Trophoblast cell (in vitro differentiated cells and primary cell): ENCODE results near the gene DMRTC2.

Experiments used
- DNase-seq, 2 donors: peaks; one replicate each; pipeline ENCODE4 v3.0.0-alpha.2; 2016
- H2AFZ ChIP-seq: 2 replicates; pipeline ENCODE4 v1.6.1; 2013; ENCODE audit warnings: low read length, moderate library complexity, mild to moderate bottlenecking; ENCODE audit not compliant: insufficient read depth, poor library complexity
- H2AK5ac ChIP-seq: 2 replicates; pipeline ENCODE4 v1.6.1; 2013; ENCODE audit warnings: mild to moderate bottlenecking, low read length
- H2BK120ac ChIP-seq: 2 replicates; pipeline ENCODE4 v1.6.1; 2013; ENCODE audit warnings: low read length, mild to moderate bottlenecking, moderate library complexity; ENCODE audit not compliant: insufficient read depth, poor library complexity
- H2BK12ac ChIP-seq: 2 replicates; pipeline ENCODE4 v1.6.1; 2013; ENCODE audit warnings: mild to moderate bottlenecking, low read length, moderate library complexity
- H2BK5ac ChIP-seq: 2 replicates; pipeline ENCODE4 v1.6.1; 2013; ENCODE audit warnings: low read length, low read depth, moderate library complexity, mild to moderate bottlenecking; ENCODE audit not compliant: poor library complexity
- H3K14ac ChIP-seq: 2 replicates; pipeline ENCODE4 v1.6.1; 2013; ENCODE audit warnings: mild to moderate bottlenecking, low read length
- H3K18ac ChIP-seq: 2 replicates; pipeline ENCODE4 v1.6.1; 2013; ENCODE audit warnings: mild to moderate bottlenecking, low read length
- H3K23ac ChIP-seq: 2 replicates; pipeline ENCODE4 v1.6.1; 2013; ENCODE audit warnings: low read length
- H3K27ac ChIP-seq: 2 replicates; pipeline ENCODE4 v1.5.1; 2013; ENCODE audit warnings: low read depth, mild to moderate bottlenecking, inconsistent platforms, low read length, moderate library complexity
- H3K27me3 ChIP-seq: 2 replicates; pipeline ENCODE4 v1.6.1; 2013; ENCODE audit warnings: inconsistent platforms, mild to moderate bottlenecking, low read length, moderate library complexity; ENCODE audit not compliant: insufficient read depth
- H3K36me3 ChIP-seq, 2 experiments: 1 replicate in 1 of 2; 2 replicates in 1 of 2; pipeline ENCODE4 v1.6.1; 2013; ENCODE audit warnings: low read length in 2 of 2, mild to moderate bottlenecking in 2 of 2, moderate library complexity in 1 of 2; ENCODE audit not compliant: insufficient read depth in 2 of 2, control insufficient read depth in 1 of 2
- H3K4ac ChIP-seq: 2 replicates; pipeline ENCODE4 v1.6.1; 2013; ENCODE audit warnings: low read depth, mild to moderate bottlenecking, low read length, moderate library complexity
- H3K4me1 ChIP-seq, 2 experiments: 1 replicate in 1 of 2; 2 replicates in 1 of 2; pipeline ENCODE4 v1.6.1; 2013; ENCODE audit warnings: low read length in 2 of 2, mild to moderate bottlenecking in 2 of 2, moderate library complexity in 1 of 2; ENCODE audit not compliant: insufficient read depth in 2 of 2, control insufficient read depth in 1 of 2
- H3K4me2 ChIP-seq: 2 replicates; pipeline ENCODE4 v1.6.1; 2013; ENCODE audit warnings: inconsistent platforms, mild to moderate bottlenecking, low read length, moderate library complexity
- H3K4me3 ChIP-seq: 2 replicates; pipeline ENCODE4 v1.5.1; 2013; ENCODE audit warnings: mild to moderate bottlenecking, low read depth, low read length, inconsistent platforms
- H3K79me1 ChIP-seq: one replicate; pipeline ENCODE4 v1.6.1; 2013; ENCODE audit warnings: low read length
- H3K79me2 ChIP-seq: 2 replicates; pipeline ENCODE4 v1.6.1; 2013; ENCODE audit warnings: low read length, mild to moderate bottlenecking; ENCODE audit not compliant: control insufficient read depth, insufficient read depth, poor library complexity
- H3K9ac ChIP-seq: 2 replicates; pipeline ENCODE4 v1.6.1; 2013; ENCODE audit warnings: mild to moderate bottlenecking, low read length
- H3K9me3 ChIP-seq: 2 replicates; pipeline ENCODE4 v1.6.1; 2013; ENCODE audit warnings: low read depth, mild to moderate bottlenecking, control low read depth, inconsistent platforms, low read length; ENCODE audit not compliant: insufficient read depth
- H4K12ac ChIP-seq: 2 replicates; pipeline ENCODE4 v1.6.1; 2013; ENCODE audit warnings: low read depth, mild to moderate bottlenecking, low read length, moderate library complexity
- H4K8ac ChIP-seq: 2 replicates; pipeline ENCODE4 v1.6.1; 2013; ENCODE audit warnings: low read depth, mild to moderate bottlenecking, low read length, moderate library complexity
- H4K91ac ChIP-seq: one replicate; pipeline ENCODE4 v1.6.1; 2013; ENCODE audit warnings: low read depth, mild to moderate bottlenecking, low read length, moderate library complexity
- WGBS: extraction: QIAGEN DNeasy Blood & Tissue Kit; methylation state at CpG from one replicate; pipeline ENCODE4 v1.1.7; 2013; ENCODE audit warnings: missing lambda C conversion rate; ENCODE audit not compliant: insufficient read length, insufficient coverage; ENCODE audit errors: extremely low coverage; 5-methylcytosine and 5-hydroxymethylcytosine counted together

DMRTC2 gene

GRCh38 chr19:41837981-41838708 is 6.7 kb upstream of the DMRTC2 start:
- Histone ChIP-seq H4K8ac (no peak overlapping the region), H4K12ac (no peak overlapping the region), H3K23ac (no peak overlapping the region), H2BK12ac (no peak overlapping the region), H2AK5ac (no peak overlapping the region), H3K4me3 (no peak overlapping the region), H4K91ac (no peak overlapping the region), H3K79me1 (no peaks in the 10 kb centered on the region), H2AFZ (no peak overlapping the region), H3K14ac (no peak overlapping the region), H2BK5ac (no peak overlapping the region), H3K9ac (no peak overlapping the region), H3K79me2 (no peaks in the 10 kb centered on the region), H3K4me2 (no peak overlapping the region), H3K36me3 (no peaks in the 10 kb centered on the region), H2BK120ac (no peak overlapping the region), H3K4ac (no peak overlapping the region), H3K27ac (no peak overlapping the region), H3K18ac (no peak overlapping the region), H3K4me1 (no peaks in the 10 kb centered on the region), H3K27me3 (no peaks in the 10 kb centered on the region), H3K9me3 (no peaks in the 10 kb centered on the region)
- WGBS = no CpG with 5 or more reads among the region's 13 CpGs
- DNase-seq = no peak

GRCh38 chr19:41839211-41839610 is 5.6 kb upstream of the DMRTC2 start:
- Histone ChIP-seq H2BK12ac (no peak overlapping the region), H3K23ac (no peak overlapping the region), H4K12ac (no peak overlapping the region), H4K91ac (no peak overlapping the region), H3K79me1 (no peaks in the 10 kb centered on the region), H3K9me3 (no peaks in the 10 kb centered on the region), H2AFZ (no peak overlapping the region), H3K4me1 (no peaks in the 10 kb centered on the region), H3K4me2 (no peak overlapping the region), H3K79me2 (no peaks in the 10 kb centered on the region), H3K27ac (no peak overlapping the region), H3K4ac (no peak overlapping the region), H3K14ac (no peak overlapping the region), H3K18ac (no peak overlapping the region), H2AK5ac (no peak overlapping the region), H3K4me3 (no peak overlapping the region), H3K9ac (no peak overlapping the region), H3K36me3 (no peaks in the 10 kb centered on the region), H2BK5ac (no peak overlapping the region), H4K8ac (no peak overlapping the region), H2BK120ac (no peak overlapping the region), H3K27me3 (no peaks in the 10 kb centered on the region)
- no peak for DNase-seq
- no CpG with 5 or more reads among the region's 2 CpGs for WGBS

- no peak overlapping the region for H4K12ac ChIP-seq
- no peaks in the 10 kb centered on the region for H3K4me1 ChIP-seq
- no peaks in the 10 kb centered on the region for H3K79me1 ChIP-seq
- H2BK5ac ChIP-seq = no peak overlapping the region
- H3K4ac ChIP-seq = no peak overlapping the region
- no peaks in the 10 kb centered on the region for H3K27me3 ChIP-seq
- H3K14ac ChIP-seq = no peak overlapping the region
- no CpG with 5 or more reads among the region's 7 CpGs for WGBS
- no peak overlapping the region for H2BK12ac ChIP-seq
- H4K91ac ChIP-seq = no peak overlapping the region
- no peaks in the 10 kb centered on the region for H3K79me2 ChIP-seq
- H3K4me3 ChIP-seq = no peak overlapping the region
- H3K36me3 ChIP-seq = no peaks in the 10 kb centered on the region
- H3K27ac ChIP-seq = no peak overlapping the region
- no peak overlapping the region for H4K8ac ChIP-seq
- DNase-seq = no peak
- no peak overlapping the region for H2AK5ac ChIP-seq
- H2AFZ ChIP-seq = no peak overlapping the region
- H2BK120ac ChIP-seq = no peak overlapping the region
- no peak overlapping the region for H3K9ac ChIP-seq
- no peak overlapping the region for H3K18ac ChIP-seq
- H3K23ac ChIP-seq = no peak overlapping the region
- H3K9me3 ChIP-seq = peaks cover 2% of the 10 kb centered on the region
- no peak overlapping the region for H3K4me2 ChIP-seq
Measured at GRCh38 chr19:41843371-41843770, 1.5 kb upstream of the DMRTC2 start.

GRCh38 chr19:41844601-41845000 is 241 bp upstream of the DMRTC2 start, which contains the start of gene LYPD4:
LYPD4 (minus strand) TSS chr19:41844683; CDS start chr19:41839285, 5,398 bp downstream.
- no CpG with 5 or more reads among the region's 30 CpGs for WGBS
- no peak within 1 kb of the TSS for H3K18ac ChIP-seq

More at GRCh38 chr19:41844601-41845000, 241 bp upstream of the DMRTC2 start, which contains the start of gene LYPD4:
- no peak for DNase-seq
- Histone ChIP-seq H3K36me3 (no peaks in the 10 kb centered on the region), H3K27me3 (no peaks in the 10 kb centered on the region), H3K4me3 (no peak within 1 kb of the TSS), H3K27ac (no peak within 1 kb of the TSS), H3K4me2 (no peak within 1 kb of the TSS), H2BK5ac (no peak within 1 kb of the TSS), H2AFZ (no peak within 1 kb of the TSS), H2BK12ac (no peak within 1 kb of the TSS), H4K8ac (no peak within 1 kb of the TSS), H3K4ac (no peak within 1 kb of the TSS), H4K91ac (no peak within 1 kb of the TSS), H3K4me1 (no peaks in the 10 kb centered on the region), H3K9ac (no peak within 1 kb of the TSS), H3K79me1 (no peaks in the 10 kb centered on the region), H2BK120ac (no peak within 1 kb of the TSS), H3K14ac (no peak within 1 kb of the TSS), H2AK5ac (no peak within 1 kb of the TSS), H4K12ac (no peak within 1 kb of the TSS), H3K79me2 (no peaks in the 10 kb centered on the region), H3K23ac (no peak within 1 kb of the TSS), H3K9me3 (peaks cover 2% of the 10 kb centered on the region)
